Activated CD8-positive, alpha-beta T cell treated with anti-CD3 and anti-CD28 coated beads for 36 hours (primary cell): Measurements from ENCODE around the gene C17orf67. TPM values are rescaled to one million over a fixed set of nuclear protein-coding genes. Genes with fewer than 3 reads are reported as not detected.

Source experiments
- ATAC-seq: fragments of 200-7000 bp; cut with Tn5 transposase; one replicate; pipeline ENCODE4 v1.10.0; 2021; ENCODE audit warnings: mild to moderate bottlenecking, moderate library complexity
- CTCF ChIA-PET: fragments of 350-600 bp; sonication (Branson Sonifier 250); formaldehyde crosslinking; loops from one replicate; lab custom pipeline; 2021; ENCODE audit warnings: antibody characterized with exemption; lab: Charles Lee
- POLR2A ChIA-PET: fragments of 350-600 bp; sonication (Branson Sonifier 250); formaldehyde crosslinking; loops from one replicate; lab custom pipeline; 2021; ENCODE audit warnings: antibody characterized with exemption; lab: Charles Lee
- DNase-seq: peaks from one replicate; pipeline ENCODE4 v3.0.0-alpha.2; 2020
- H3K27ac Mint-ChIP-seq: one replicate; pipeline ENCODE4 v1.8.0; 2021; ENCODE audit warnings: mild to moderate bottlenecking, mixed read lengths
- H3K27me3 Mint-ChIP-seq: one replicate; pipeline ENCODE4 v1.8.0; 2021; ENCODE audit warnings: mixed read lengths
- H3K36me3 Mint-ChIP-seq: one replicate; pipeline ENCODE4 v1.8.0; 2021; ENCODE audit warnings: low read depth, mixed read lengths
- H3K4me1 Mint-ChIP-seq: one replicate; pipeline ENCODE4 v1.8.0; 2021; ENCODE audit warnings: low read depth, mixed read lengths
- H3K4me3 Mint-ChIP-seq: one replicate; pipeline ENCODE4 v1.8.0; 2021; ENCODE audit warnings: mild to moderate bottlenecking, moderate library complexity, mixed read lengths
- H3K9me3 Mint-ChIP-seq: one replicate; pipeline ENCODE4 v1.8.0; 2021; ENCODE audit warnings: mixed read lengths
- CTCF ChIP-seq: fragments of 200-600 bp; IDR thresholded peaks from one replicate; pipeline ENCODE4 v1.8.0; 2022; ENCODE audit warnings: antibody characterized with exemption, mild to moderate bottlenecking
- intact Hi-C: fragments of 100-400 bp; cut with micrococcal nuclease; formaldehyde crosslinking; loops from one replicate; pipeline ENCODE4 v1.10.0; 2022
- total RNA-seq, 2 experiments: library from RNA; stranded (reverse); gene quantifications; one replicate each; pipeline ENCODE4 v1.2.3, GENCODE V29; 2021

C17orf67 gene
- total RNA-seq, 2 experiments from 2014 or later, result 2.3 TPM

DNA sequence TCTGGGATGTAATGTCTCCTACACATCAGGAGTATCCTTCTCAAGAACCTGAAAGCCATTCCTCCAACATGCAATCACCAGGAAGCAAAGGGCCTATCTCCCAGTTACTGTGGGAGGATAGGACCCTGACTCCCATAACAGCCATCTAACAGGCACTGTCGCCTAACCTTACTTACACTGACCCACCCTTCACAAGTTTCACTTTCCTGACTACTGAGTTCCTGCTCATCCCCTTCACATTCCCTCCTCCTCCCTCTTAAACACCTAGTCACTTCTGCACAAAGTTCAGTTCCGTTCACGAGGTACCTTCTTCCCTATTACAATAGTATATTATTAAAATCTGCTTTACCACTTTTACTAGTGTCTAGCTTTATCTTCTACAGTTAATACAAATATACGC is 1.3 kb downstream of the C17orf67 start:
- Mint-ChIP-seq H3K27ac (peak overlapping the region; percentile 26), H3K4me3 (peak overlapping the region; percentile 90), H3K36me3 (peaks cover 37% of the 10 kb centered on the region), H3K4me1 (peaks cover 40% of the 10 kb centered on the region), H3K27me3 (no peaks in the 10 kb centered on the region), H3K9me3 (no peaks in the 10 kb centered on the region)
- ATAC-seq, result no peak
- intact Hi-C loops, result no loop called here
- no peak for DNase-seq
- POLR2A ChIA-PET, result interaction anchor here (1.3 to 1.8 kb wide), 5 partner anchors 9 to 253 kb away, joined by 3 to 5 read pairs (median 4); partner anchors contain the start of genes AKAP1 and TRIM25
- TF ChIP-seq CTCF, result no peak
- CTCF ChIA-PET, result interaction anchor here (1.2 to 2.3 kb wide), 2 partner anchors 13 to 14 kb away, joined by 3 to 12 read pairs; no protein-coding TSS in a partner anchor

DNA sequence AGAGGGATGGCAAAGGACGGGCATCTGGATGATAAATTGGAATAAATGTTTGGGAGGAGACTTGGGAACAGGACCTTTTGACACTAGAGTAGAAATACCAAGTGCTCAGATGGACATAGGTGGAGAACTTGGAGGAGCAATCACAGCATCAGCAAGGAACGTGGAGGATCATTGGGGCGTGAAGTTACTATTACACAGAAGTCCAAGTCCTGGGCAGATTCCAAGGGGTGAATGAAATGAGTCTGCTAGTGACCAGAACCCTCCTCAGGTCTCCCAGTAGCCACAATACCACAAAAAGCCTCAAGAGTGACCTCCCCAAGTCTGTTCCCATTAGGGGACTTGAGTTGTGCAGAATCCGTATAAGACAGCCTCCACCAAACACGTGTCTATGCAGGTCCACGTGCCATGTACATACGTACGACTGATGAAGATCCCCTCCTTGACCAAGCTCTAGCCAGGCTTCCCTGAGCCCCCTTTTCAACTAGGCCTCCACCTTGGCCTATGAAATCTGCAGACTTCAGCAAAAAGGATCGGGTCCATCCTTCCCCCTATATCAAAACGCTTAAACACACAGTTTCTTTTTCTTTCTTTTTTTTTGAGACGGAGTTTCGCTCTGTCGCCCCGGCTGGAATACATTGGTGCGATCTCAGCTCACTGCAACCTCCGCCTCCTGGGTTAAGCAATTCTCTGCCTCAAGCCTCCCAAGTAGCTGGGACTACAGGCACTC is 2.2 kb downstream of the C17orf67 start:
- intact Hi-C loops, result no loop called here
- ATAC-seq (no peak), DNase-seq (no peak)
- no peaks in the 10 kb centered on the region for H3K9me3 Mint-ChIP-seq
- H3K36me3 Mint-ChIP-seq, result peaks cover 29% of the 10 kb centered on the region
- POLR2A ChIA-PET, result interaction anchor here (1.6 kb wide), 1 partner anchor 10 kb away, joined by 4 read pairs; no protein-coding TSS in a partner anchor
- H3K4me3 Mint-ChIP-seq, result peak overlapping the region; percentile 90
- no peak for TF ChIP-seq CTCF
- no peak overlapping the region for H3K27ac Mint-ChIP-seq
- CTCF ChIA-PET, result interaction anchor here (1.2 to 2.3 kb wide), 2 partner anchors 12 to 14 kb away, joined by 3 to 12 read pairs; no protein-coding TSS in a partner anchor
- H3K27me3 Mint-ChIP-seq, result no peaks in the 10 kb centered on the region
- peaks cover 32% of the 10 kb centered on the region for H3K4me1 Mint-ChIP-seq

DNA sequence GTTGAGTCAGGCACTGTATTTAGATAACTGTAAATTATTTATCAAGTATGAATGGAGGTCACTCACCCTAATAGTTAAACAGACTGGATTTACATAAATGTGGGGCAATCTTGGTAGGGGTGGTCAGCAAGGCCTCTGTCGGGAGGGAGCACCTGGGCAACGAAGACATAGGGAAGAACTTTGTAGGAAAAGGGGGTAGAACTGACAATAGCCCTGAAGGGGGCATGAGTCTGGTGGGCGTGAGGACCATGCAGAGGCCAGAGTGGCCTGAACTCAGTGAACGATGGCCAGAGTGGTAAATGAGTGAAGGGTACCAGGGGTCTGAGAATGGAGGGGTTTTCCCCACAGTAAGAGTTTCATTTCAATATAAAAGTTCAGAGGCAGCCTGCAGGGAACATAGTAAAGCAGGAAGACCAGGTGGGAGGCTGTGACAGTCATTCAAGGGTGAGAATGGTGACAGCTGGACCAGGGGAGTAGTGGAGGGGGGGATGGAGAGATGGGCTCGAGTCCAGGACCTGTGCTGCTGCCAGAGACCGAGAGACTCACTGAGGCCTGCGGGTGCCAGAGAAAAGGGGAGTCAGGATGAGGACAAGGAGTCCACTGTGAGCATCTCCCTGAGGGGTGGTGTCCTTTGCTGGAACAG is 2.9 kb downstream of the C17orf67 start:
- ATAC-seq (no peak), DNase-seq (no peak)
- Mint-ChIP-seq H3K36me3 (peaks cover 25% of the 10 kb centered on the region), H3K4me1 (peaks cover 28% of the 10 kb centered on the region), H3K4me3 (no peak overlapping the region), H3K27me3 (no peaks in the 10 kb centered on the region), H3K9me3 (no peaks in the 10 kb centered on the region), H3K27ac (no peak overlapping the region)
- intact Hi-C loops, result no loop called here
- ChIA-PET POLR2A (no interaction called here), CTCF (interaction anchor here (2.3 kb wide), 1 partner anchor 11 kb away, joined by 12 read pairs; no protein-coding TSS in a partner anchor)
- no peak for TF ChIP-seq CTCF

DNA sequence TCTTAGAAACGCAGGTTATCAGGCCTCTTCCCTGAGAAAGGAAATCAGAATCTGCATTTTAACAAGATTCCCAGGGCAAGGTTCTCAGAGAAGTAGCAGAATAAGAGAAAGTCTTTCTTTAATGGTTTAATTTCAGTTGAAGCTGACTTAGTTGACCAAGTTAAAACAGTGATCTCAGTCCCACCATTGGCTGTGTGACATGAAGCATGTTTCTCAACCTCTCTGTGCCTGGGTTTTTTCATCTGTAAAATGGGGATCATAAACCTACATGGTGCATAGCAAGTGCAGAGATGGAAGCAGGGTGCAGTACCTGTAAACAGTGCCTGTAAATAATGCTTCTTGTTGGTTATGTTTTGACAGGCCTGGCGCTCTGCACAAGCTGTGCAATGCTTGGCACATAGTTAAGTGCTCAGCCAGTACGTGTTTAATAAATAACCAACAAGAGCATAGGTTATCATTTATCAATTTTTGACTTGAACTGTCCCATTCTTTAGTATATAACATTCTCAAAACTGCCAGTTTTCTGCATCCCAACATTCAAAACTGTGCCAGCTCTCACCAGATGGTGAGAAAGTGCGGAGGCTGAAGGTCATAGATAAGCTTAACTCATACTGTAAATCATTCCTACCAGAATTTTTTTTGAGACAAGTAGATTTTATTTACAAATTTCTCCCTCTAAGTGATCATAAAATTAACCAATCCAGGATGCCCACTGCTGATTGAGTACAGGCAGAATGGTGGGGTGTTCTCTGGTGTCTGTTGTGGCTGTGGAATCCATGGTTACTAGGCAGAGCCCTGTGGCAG is 6.9 kb downstream of the C17orf67 start:
- no peak for TF ChIP-seq CTCF
- peaks cover 16% of the 10 kb centered on the region for H3K4me1 Mint-ChIP-seq
- DNase-seq (no peak), ATAC-seq (no peak)
- H3K27ac Mint-ChIP-seq, result no peak overlapping the region
- intact Hi-C loops, result no loop called here
- CTCF ChIA-PET, result interaction anchor here (1.0 to 1.9 kb wide), 4 partner anchors 8 to 47 kb away, joined by 3 to 5 read pairs (median 3); no protein-coding TSS in a partner anchor
- no peaks in the 10 kb centered on the region for H3K27me3 Mint-ChIP-seq
- H3K4me3 Mint-ChIP-seq, result no peak overlapping the region
- H3K9me3 Mint-ChIP-seq, result no peaks in the 10 kb centered on the region
- POLR2A ChIA-PET, result no interaction called here
- peaks cover 10% of the 10 kb centered on the region for H3K36me3 Mint-ChIP-seq
